Germinal center (tissue), 1 donor: Measurements from ENCODE around the gene DHRS2.

Experiments
- DNase-seq: peaks from one replicate; pipeline ENCODE4 v3.0.0; 2012; ENCODE audit warnings: mixed read lengths, low spot score

The DHRS2 gene

GRCh38 chr14:23694085-23694948 lies 58.2 kb downstream of the DHRS2 start:
- DNase-seq = no peak
